BE2C (cell line): Measurements from ENCODE around the gene NDUFS7.

ENCODE experiments used
- DNase-seq: peaks from one replicate; pipeline ENCODE4 v3.0.0-alpha.2; 2020
- H3K27me3 ChIP-seq: fragments of 250-450 bp; sonication (Bioruptor Pico); 2 replicates; pipeline ENCODE4 v1.5.1; 2020; ENCODE audit warnings: mild to moderate bottlenecking
- H3K36me3 ChIP-seq: fragments of 250-450 bp; sonication (Bioruptor Pico); 2 replicates; pipeline ENCODE4 v1.5.1; 2020; ENCODE audit warnings: mild to moderate bottlenecking
- H3K4me1 ChIP-seq: fragments of 250-450 bp; sonication (Bioruptor Pico); 2 replicates; pipeline ENCODE4 v1.5.1; 2020
- H3K4me3 ChIP-seq: 2 replicates; pipeline ENCODE4 v1.5.1; 2011; ENCODE audit warnings: low read depth, low read length
- H3K9me3 ChIP-seq: fragments of 250-450 bp; sonication (Bioruptor Pico); 2 replicates; pipeline ENCODE4 v1.5.1; 2020
- TF ChIP-seq, protein P1 (sequence below): IDR thresholded peaks from 2 replicates; pipeline ENCODE4 v1.5.1; 2012; ENCODE audit warnings: mild to moderate bottlenecking, low read depth, low read length

The NDUFS7 gene

DNA sequence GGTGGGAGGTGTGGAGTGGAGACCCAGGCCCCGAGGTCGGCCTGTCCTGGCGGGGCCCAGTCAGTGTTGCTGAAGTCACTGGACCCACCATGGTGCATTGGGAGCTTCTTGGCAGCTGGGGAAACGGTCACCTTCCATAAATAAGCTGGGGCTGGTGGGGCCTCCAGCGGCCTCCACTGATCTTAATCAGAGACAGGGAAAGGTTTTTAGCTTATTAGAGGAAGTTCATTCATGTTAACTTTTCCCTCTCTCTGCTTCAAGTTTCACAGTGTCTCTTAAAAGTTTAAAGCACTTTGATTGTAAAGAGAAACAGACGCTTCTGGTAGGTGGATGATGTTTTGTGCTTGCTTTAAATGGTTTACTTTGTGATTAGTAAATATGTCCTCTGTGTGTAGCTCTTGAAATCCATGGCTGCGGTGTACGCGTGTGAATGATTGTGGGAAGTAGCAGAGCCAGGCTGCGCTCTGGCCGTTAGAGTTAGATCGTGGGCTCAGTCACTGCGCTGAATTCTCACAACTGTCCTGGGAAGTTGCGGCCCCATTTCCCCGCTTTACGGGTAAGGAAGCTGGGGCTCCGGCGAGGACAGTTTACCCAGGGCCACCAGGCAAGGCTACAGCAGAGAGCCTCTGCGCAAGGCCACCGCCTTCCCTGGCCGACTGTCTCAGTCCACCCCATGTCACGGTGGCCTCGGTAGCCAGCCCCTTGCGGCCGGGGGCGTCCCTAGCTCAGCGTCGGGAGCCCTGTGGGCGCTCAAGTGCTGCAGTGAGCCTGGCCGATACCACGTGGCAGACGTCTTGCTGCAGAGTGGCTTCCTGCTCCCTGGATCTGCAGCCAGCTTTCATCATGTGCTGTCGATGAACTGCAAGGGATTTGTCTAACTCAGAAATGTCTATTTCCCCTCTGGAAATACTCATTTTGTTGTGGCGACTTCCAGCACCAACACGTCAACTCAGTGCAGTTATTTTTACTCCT lies 16.5 kb upstream of the NDUFS7 start:
- TF ChIP-seq, protein P1, sequence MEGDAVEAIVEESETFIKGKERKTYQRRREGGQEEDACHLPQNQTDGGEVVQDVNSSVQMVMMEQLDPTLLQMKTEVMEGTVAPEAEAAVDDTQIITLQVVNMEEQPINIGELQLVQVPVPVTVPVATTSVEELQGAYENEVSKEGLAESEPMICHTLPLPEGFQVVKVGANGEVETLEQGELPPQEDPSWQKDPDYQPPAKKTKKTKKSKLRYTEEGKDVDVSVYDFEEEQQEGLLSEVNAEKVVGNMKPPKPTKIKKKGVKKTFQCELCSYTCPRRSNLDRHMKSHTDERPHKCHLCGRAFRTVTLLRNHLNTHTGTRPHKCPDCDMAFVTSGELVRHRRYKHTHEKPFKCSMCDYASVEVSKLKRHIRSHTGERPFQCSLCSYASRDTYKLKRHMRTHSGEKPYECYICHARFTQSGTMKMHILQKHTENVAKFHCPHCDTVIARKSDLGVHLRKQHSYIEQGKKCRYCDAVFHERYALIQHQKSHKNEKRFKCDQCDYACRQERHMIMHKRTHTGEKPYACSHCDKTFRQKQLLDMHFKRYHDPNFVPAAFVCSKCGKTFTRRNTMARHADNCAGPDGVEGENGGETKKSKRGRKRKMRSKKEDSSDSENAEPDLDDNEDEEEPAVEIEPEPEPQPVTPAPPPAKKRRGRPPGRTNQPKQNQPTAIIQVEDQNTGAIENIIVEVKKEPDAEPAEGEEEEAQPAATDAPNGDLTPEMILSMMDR = no peak
- Histone ChIP-seq H3K9me3 (no peaks in the 10 kb centered on the region), H3K4me3 (no peak overlapping the region), H3K27me3 (no peaks in the 10 kb centered on the region), H3K36me3 (peaks cover 59% of the 10 kb centered on the region), H3K4me1 (peaks cover 16% of the 10 kb centered on the region)
- peak; percentile 60 for DNase-seq

DNA sequence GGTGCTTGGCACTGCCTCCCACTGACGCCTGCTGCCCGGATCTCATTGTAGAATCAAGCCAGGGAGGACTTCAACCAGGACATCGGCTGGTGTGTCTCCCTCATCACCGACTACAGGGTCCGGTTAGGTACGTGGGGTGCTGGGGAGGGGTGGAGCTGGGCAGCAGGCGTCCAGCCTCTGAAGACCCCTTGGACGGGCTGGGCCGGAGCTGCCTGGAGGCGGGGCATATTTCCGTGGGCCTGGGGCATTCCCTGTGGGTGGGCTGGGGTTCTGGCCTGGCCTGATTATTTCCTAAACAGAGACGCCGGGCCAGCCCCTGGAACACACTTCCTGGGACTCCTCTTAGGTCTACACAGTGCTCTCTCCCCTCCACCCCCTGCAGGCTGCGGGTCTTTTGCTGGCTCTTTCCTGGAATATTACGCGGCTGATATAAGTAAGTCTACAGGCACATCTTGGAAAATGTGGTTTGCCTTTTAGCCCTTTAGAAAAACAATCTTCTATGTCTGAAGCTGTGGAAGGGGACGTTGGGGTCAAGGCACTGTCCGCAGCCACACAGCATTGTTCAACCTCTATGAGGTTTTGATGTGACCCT lies 14.4 kb upstream of the NDUFS7 start:
- H3K36me3 ChIP-seq = peaks cover 57% of the 10 kb centered on the region
- no peaks in the 10 kb centered on the region for H3K27me3 ChIP-seq
- TF ChIP-seq, protein P1 = no peak
- peaks cover 27% of the 10 kb centered on the region for H3K4me1 ChIP-seq
- H3K9me3 ChIP-seq = no peaks in the 10 kb centered on the region
- DNase-seq = no peak
- H3K4me3 ChIP-seq = no peak overlapping the region

DNA sequence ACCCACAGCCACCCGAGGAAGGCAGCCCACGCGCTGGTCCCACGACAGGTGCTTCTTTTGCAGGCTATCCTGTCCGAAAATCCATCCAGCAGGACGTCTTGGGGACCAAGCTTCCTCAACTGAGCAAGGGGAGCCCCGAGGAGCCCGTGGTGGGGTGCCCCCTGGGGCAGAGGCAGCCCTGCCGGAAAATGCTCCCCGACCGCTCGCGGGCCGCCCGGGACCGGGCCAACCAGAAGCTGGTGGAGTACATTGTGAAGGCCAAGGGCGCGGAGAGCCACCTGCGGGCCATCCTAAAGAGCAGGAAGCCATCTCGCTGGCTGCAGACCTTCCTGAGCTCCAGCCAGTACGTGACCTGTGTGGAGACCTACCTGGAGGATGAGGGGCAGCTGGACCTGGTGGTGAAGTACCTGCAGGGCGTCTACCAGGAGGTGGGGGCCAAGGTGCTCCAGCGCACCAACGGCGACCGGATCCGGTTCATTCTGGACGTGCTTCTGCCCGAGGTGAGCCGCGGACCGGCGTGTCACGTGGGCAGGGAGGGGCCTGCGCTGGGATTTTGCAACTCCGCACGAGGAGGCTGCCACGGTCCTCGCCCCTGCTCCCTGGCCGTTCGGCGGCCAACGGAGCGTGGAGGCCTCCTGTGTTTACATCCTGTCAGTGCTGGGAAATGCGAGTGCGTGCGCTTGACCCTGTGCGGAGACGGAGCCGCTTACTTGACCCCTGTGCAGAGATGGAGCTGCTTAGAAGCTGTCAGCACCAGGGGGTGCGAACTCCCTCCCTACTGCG lies 12.9 kb upstream of the NDUFS7 start:
- Histone ChIP-seq H3K27me3 (no peaks in the 10 kb centered on the region), H3K36me3 (peaks cover 53% of the 10 kb centered on the region)

DNA sequence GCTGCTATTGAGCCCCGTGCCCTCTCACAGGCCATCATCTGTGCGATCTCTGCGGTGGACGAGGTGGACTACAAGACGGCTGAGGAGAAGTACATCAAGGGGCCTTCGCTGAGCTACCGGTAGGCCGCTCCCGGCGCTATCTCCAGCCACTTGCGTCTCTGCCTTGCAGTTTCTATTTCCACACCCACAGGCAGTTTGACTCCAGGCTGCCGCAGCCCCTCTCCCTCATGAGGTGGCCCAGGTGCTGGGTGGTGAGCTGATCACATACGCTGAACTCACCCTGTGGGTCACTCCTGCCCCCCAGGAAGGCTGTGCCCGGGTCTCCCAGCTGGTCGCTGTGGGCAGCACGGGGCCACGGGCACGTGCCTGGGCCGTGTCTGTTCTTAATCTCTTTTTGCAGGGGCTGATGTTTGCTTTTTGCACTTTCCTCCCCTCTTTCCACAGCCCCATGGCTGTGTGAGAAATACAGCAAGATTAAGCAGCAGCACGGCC lies 10.6 kb upstream of the NDUFS7 start:
- H3K4me3 ChIP-seq = no peak overlapping the region
- H3K4me1 ChIP-seq = peaks cover 11% of the 10 kb centered on the region
- DNase-seq = no peak
- peaks cover 56% of the 10 kb centered on the region for H3K36me3 ChIP-seq
- TF ChIP-seq, protein P1 = no peak
- H3K27me3 ChIP-seq = no peaks in the 10 kb centered on the region
- H3K9me3 ChIP-seq = no peaks in the 10 kb centered on the region

More for the DNA sequence above, 12.9 kb upstream of the NDUFS7 start:
- H3K4me3 ChIP-seq = no peak overlapping the region
- TF ChIP-seq, protein P1 = no peak
- no peaks in the 10 kb centered on the region for H3K9me3 ChIP-seq
- DNase-seq = no peak
- peaks cover 27% of the 10 kb centered on the region for H3K4me1 ChIP-seq

DNA sequence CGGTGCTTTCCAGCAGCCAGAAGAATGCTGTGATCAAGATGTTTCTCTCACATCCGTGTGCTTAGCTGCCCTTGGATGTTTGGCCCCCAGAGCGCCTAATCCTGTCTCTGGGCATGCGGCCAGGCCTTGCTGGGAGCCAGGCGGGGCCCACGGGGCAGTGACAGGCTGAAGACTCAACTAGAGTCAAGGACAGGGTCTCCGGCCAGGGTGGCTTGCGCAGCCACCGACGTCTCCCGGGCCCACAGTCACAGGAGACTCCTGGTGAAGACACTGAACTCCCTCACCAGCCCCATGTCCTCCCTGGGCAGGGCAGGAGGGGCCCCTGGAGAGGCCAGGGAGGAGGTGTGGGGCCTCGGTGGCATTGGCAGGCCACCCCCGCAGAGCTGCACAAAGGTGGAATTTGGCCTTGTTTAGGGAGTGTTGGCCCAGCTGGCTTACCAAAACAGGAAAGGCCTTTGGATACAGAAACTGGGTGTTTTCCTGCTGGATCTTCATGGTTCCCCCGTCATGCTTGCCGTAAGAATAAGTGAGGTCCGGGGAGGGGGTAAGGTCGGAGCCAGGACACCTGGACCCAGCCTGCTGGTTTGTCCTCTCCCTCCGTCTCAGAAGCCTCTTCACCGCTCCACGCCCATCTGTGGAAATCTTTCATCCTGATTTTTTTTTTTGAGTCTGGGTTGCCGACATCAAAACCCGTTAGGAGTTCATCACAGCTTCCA lies 10.0 kb upstream of the NDUFS7 start:
- peaks cover 11% of the 10 kb centered on the region for H3K4me1 ChIP-seq
- TF ChIP-seq, protein P1 = no peak
- no peaks in the 10 kb centered on the region for H3K27me3 ChIP-seq
- DNase-seq = peak; percentile 76
- H3K36me3 ChIP-seq = peaks cover 56% of the 10 kb centered on the region
- H3K9me3 ChIP-seq = no peaks in the 10 kb centered on the region
- H3K4me3 ChIP-seq = no peak overlapping the region
